Measurements from ENCODE around the gene ATG13.
"Not testable (repeated sequence)": the region's sequence is repeated elsewhere in the genome, so short reads cannot be mapped to it uniquely, and the experiment has no call there.

ATG13 gene

DNA sequence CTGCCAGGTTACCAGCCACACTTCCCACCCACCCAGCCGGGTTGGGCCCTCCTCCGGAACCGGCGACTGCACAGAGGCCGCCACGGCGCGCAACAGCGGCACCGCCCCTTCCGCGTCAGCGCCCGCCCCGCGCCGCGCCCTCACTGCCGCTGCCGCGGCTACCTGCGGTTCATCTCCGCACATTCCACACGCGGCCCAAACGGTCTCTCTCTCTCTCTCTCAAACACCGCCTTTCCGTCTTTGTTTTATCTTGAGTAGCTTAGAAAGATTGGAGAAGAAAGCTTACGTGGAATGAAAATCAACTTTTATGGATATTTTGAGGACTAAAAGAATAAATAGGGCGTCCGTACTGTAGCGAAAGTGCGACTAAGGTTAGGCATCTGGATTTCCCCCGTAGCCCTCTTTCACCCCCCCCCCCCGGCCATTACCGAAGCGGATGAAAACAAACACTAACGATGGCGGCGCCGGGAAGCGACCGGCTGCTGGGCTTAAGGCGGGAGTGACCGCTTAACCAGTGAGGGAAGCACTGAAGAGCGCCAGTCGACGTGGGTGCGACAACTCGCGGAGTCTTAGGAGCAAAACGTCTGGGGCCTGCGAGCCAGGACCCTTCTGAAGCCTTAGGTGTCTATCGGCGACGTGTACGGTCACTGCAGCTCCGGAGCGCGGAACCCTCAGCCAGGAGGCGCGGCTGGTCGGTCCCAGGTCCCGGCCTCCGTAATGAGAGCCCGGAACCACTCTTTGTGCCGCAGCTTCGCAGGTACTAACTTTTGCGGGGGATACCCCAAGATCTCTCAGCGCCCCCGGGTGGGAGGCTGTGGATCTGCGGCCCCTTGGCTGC is at the start of gene ATG13, which contains the start of gene HARBI1:
Gene ATG13, plus strand, starts transcription at position 420 of the 838 bp plus-strand sequence. CDS start 26,739 bp downstream, outside the sequence.
Gene HARBI1, minus strand, starts transcription at position 94 of the 838 bp plus-strand sequence. CDS start 990 bp downstream, outside the sequence.
- H3K4me3 ChIP-seq (replicated peaks in 1 of 2; ENCODE audit: low read depth in 2 of 2, low read length in 2 of 2), result peak within 1 kb of the TSS; percentile 80 to 97
- DNase-seq (ENCODE audit: low read depth in 2 of 2), result peak; percentile 90 to 95
- peak; percentile 91 for TF ChIP-seq CTCF (IDR thresholded peaks at IDR 0.05; ENCODE audit: low read depth, low read length)

DNA sequence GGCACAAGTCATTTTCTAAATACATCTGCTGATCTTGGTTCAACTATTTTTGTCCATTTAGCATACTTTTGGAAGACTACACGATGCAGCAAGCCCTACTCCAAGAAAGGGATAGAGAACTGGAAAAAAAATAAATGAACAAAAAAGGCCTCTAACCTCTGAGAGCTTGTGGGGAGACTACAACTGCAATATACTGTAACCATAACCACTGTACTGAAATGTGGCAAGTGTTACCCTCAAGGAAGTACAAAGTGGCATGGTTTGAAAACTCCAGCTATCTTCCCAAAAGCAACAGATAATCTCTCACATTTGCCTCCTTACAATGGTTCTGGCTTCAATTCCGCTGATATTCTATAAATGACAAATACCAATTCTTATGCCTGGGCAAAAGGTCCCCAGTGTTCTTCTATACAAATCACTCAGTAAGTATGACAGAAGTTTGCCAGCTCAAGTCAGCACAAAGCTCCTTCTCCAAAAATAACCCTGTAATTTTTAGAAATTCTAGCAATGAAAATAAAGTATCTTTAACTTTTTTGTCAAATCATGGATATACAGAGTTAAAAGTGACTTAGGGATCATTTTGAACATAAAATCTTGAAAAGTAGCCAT is 46.5 kb upstream of the ATG13 start:
- no peak overlapping the region for H3K4me3 ChIP-seq (replicated peaks in 1 of 2; ENCODE audit: low read depth in 2 of 2, low read length in 2 of 2)
- no peak for TF ChIP-seq CTCF (IDR thresholded peaks at IDR 0.05; ENCODE audit: low read depth, low read length)
- no peak for DNase-seq (ENCODE audit: low read depth in 2 of 2)

DNA sequence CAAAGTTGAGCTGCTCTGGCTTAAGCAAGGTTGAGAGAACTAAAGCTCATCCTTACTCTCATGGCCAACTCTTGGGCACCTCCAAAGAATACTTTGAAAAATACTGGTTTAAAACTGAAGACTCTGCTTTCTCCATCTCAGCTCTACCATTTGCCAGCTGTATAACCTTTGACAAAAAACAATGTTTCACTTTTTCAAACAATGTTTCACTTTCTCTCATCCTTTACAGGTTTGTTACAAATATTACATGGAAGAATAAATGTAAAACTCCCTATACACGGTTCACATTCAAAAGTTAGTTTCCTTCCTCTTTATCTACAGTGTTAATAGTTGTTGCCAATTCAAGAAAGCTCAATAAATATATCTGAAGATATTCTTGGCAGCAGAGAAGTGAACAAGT is 42.7 kb upstream of the ATG13 start:
- H3K4me3 ChIP-seq (replicated peaks in 1 of 2; ENCODE audit: low read depth in 2 of 2, low read length in 2 of 2), result no peak overlapping the region
- no peak for TF ChIP-seq CTCF (IDR thresholded peaks at IDR 0.05; ENCODE audit: low read depth, low read length)
- DNase-seq (ENCODE audit: low read depth in 2 of 2), result no peak

GRCh38 chr11:46577058-46577457 is 40.3 kb upstream of the ATG13 start:
- H3K4me3 ChIP-seq (replicated peaks in 1 of 2; ENCODE audit: low read depth in 2 of 2, low read length in 2 of 2), result no peak overlapping the region
- DNase-seq (ENCODE audit: low read depth in 2 of 2), result no peak
- TF ChIP-seq CTCF (IDR thresholded peaks at IDR 0.05; ENCODE audit: low read depth, low read length), result no peak

DNA sequence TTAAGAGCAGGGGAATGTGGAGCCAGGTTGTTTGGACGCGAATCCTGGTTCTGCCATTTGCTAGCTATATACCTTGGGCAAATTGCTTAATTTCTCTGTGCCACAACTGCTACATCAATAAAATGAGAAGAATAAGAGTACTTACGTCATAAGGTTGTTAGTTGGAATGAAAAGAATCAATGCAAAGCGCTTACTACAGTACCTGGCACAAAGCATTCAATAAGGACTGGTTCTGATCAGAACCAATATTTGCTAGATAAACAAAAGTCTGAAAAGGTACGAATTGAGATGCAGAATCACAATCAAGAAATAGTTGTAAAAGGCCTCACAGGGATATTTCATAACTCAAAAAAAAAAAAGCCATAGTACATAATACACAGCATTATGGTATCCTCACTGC is 34.8 kb upstream of the ATG13 start:
- no peak for TF ChIP-seq CTCF (IDR thresholded peaks at IDR 0.05; ENCODE audit: low read depth, low read length)
- no peak for DNase-seq (ENCODE audit: low read depth in 2 of 2)
- no peak overlapping the region for H3K4me3 ChIP-seq (replicated peaks in 1 of 2; ENCODE audit: low read depth in 2 of 2, low read length in 2 of 2)

- not testable (repeated sequence) for H3K4me3 ChIP-seq (replicated peaks in 1 of 2; ENCODE audit: low read depth in 2 of 2, low read length in 2 of 2); DNase-seq (ENCODE audit: low read depth in 2 of 2)
Observed at GRCh38 chr11:46583513-46583912, 33.8 kb upstream of the ATG13 start.

DNA sequence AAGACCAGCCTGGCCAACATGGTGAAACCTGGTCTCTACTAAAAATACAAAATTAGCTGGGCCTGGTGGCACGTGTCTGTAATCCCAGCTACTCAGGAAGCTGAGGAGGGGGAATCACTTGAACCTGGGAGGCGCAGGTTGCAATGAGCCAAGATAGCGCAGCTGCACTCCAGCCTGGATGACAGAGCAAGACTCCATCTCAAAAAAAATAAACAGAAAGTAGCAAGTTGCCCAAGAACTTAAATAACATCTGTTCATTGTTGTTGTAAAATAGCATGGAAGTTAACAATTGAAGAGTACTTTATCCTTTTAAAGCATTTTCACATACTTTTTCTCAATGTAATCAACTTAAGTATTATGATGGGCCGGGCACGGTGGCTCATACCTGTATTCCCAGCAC is 29.2 kb upstream of the ATG13 start:
- TF ChIP-seq CTCF (IDR thresholded peaks at IDR 0.05; ENCODE audit: low read depth, low read length), result no peak
- DNase-seq (ENCODE audit: low read depth in 2 of 2), result no peak
- H3K4me3 ChIP-seq (replicated peaks in 1 of 2; ENCODE audit: low read depth in 2 of 2, low read length in 2 of 2), result no peak overlapping the region

Data from cardiac fibroblast (primary cell).